Fibroblast of mammary gland (primary cell): ENCODE data around the gene AFG3L2.
"Not testable (repeated sequence)": the region's sequence is repeated elsewhere in the genome, so short reads cannot be mapped to it uniquely, and the experiment has no call there.

ENCODE experiments used
- DNase-seq: peaks from one replicate; pipeline ENCODE4 v3.0.0-alpha.2; 2010; ENCODE audit warnings: low read depth
- H3K4me3 ChIP-seq: 2 replicates; pipeline ENCODE4 v1.5.1; 2011; ENCODE audit warnings: low read depth, mild to moderate bottlenecking, low read length, moderate library complexity; ENCODE audit not compliant: control insufficient read depth
- TF ChIP-seq, protein P1 (sequence below): conservative IDR thresholded peaks from 2 replicates; pipeline ENCODE4 v1.5.1; 2011; ENCODE audit warnings: low read depth, low read length, inconsistent platforms; ENCODE audit not compliant: control insufficient read depth, insufficient read depth

AFG3L2 gene

DNA sequence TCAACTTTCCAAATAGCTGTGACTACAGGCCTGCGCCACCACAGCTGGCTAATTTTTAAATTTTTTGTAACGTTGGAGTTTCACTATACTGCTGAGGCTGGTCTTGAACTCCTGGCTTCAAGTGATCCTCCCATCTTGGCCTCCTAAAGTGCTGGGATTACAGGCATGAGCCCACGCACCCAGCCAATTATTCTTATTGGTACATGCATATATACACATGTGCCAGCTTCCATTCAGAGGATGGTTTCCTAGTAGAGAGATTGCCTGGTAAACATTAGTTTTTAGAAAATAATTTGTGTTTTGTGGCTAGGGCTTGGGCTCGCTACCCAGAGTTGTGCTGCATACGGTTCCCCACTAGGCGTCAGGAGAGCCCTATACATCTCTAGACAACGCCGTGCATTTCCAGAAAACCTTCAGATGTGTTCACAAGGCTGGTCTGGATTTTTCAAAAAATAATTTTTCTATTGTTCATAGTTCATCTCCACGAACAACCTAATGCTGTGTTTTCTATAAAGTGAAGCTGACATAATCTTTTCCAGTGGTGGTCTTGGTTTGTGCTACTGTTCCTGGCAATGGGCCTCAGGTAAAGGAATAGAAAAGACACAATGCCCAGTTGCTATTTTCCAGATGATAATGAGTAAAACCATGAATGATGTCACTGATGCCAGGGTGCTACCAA, 14.6 kb upstream of the AFG3L2 start:
- peak; percentile 72 for DNase-seq
- H3K4me3 ChIP-seq = no peak overlapping the region
- TF ChIP-seq, protein P1, sequence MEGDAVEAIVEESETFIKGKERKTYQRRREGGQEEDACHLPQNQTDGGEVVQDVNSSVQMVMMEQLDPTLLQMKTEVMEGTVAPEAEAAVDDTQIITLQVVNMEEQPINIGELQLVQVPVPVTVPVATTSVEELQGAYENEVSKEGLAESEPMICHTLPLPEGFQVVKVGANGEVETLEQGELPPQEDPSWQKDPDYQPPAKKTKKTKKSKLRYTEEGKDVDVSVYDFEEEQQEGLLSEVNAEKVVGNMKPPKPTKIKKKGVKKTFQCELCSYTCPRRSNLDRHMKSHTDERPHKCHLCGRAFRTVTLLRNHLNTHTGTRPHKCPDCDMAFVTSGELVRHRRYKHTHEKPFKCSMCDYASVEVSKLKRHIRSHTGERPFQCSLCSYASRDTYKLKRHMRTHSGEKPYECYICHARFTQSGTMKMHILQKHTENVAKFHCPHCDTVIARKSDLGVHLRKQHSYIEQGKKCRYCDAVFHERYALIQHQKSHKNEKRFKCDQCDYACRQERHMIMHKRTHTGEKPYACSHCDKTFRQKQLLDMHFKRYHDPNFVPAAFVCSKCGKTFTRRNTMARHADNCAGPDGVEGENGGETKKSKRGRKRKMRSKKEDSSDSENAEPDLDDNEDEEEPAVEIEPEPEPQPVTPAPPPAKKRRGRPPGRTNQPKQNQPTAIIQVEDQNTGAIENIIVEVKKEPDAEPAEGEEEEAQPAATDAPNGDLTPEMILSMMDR = peak; percentile 99

DNA sequence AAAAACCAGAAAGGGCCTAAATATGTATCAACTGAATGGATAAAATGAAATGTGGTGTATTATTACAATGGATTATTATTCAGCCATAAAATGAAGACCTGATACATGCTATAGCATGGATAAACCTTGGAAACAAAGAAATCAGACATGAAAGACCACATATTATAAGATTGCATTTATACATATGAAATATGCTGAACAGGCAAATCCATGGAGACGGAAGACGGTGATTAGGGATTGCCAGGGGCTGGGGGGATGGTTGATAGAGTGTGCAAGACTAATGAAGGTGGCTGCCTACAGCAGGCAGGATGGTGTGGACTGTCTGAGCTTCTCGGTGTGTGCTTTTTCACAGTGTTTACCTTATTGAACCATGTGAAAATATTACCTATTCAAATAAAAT, 11.4 kb upstream of the AFG3L2 start:
- H3K4me3 ChIP-seq = no peak overlapping the region
- TF ChIP-seq, protein P1 = no peak
- DNase-seq = no peak

DNA sequence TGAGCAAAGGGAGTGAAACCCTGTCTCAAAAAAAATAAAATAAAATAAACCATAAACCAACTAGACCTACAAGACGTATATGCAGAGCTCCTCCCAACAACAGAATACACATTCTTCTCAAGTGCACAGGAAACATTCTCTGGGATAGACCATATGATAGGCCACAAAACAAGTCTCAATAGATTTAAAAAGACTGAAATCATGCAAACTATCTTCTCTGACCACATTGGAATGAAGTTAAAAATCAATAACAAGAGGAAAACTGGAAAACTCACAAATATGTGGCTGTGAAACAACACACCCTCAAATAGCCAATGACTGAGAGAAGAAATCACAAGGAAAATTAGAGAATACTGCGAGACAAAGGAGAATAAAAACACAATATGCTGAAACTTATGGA, 7.2 kb upstream of the AFG3L2 start:
- DNase-seq = no peak
- H3K4me3 ChIP-seq = no peak overlapping the region
- TF ChIP-seq, protein P1 = no peak

DNA sequence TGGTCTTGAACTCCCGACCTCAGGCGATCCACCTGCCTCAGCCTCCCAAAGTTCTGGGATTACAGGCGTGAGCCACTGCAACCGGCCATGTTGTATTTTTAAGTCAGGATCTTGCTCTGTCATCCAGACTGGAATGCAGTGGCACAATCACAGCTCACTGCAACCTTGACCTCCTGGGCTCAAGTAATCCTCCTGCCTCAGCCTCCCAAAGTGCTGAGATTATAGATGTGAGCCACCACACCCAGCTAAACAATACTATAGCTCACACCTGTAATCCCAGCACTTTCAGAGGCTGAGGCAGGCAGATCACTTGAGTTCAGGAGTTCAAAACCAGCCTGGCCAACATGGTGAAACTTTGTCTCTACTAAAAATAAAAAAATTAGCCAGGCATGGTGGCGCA, 6.7 kb upstream of the AFG3L2 start:
- not testable (repeated sequence) for H3K4me3 ChIP-seq, DNase-seq

DNA sequence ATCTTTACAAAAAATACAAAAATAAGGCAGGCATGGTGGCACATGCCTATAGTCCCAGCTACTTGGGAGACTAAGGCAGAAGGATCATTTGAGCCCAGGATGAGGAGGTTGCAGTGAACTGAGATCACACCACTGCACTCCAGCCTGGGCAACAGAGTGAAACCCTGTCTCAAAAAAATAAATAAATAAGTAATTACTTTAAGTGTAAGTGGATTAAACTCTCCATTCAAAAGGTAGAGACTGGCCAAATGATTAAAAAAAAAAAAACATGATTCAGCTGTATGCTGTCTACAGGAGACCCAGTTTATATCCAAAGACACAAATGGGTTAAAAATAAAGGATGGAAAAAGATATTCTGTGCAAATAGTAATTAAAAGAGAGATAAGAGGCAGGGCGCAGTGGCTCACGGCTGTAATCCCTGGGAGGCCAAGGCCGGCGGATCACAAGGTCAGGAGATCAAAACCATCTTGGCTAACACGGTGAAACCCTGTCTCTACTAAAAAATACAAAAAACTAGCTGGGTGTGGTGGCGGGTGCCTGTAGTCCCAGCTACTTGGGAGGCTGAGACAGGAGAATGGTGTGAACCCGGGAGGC, 5.3 kb upstream of the AFG3L2 start:
- DNase-seq, H3K4me3 ChIP-seq: not testable (repeated sequence)

DNA sequence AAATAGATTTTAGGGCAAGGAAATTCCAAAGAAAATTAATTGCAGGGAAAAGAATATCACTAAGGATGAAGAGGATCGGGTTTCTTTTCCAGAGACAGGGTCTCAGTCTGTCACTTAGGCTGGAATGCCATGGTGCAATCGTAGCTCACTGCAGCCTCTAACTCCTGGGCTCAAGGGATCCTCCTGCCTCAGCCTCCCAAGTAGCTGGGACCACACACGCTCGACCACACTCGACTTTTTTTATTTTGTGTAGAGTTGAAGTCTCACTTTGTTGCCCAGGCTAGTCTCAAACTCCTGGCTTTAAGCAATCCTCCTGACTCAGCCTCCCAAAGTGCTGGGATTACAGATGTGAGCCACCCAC, 1.2 kb upstream of the AFG3L2 start:
- not testable (repeated sequence) for DNase-seq
- H3K4me3 ChIP-seq = peak overlapping the region; percentile 64

DNA sequence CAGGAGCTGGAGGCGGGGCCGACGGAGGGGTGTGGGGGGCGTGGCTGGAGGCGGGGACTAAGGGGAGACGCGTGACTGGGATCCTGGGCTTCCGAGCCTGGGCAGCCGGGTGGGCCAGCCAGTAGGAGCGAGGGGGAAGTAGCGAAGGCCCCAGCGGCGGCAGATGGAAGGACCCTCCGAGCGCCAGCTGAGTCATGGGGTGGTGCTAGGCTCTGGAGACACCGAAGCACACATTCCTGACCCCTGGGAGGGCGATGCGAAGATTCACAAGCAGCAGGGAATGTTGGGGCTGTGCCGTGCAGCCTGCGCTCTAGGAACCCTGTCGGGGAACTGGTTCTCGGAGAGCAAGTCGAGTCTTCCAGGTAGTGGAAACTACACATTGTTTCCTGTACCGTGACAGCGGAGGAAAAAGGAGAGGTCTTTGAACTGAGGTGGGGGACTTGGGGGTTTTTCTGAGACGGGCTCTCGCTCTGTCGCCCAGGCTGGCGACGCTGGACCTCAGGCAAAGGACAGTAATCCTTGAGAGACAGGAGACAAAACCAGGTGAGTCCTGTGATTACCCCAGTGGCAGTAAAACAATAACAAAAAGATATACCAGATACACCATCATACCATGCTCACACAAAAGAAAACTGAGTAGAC, 650 bp upstream of the AFG3L2 start:
- DNase-seq = peak; percentile 97
- H3K4me3 ChIP-seq = peak overlapping the region; percentile 64
- TF ChIP-seq, protein P1 = peak; percentile 23

DNA sequence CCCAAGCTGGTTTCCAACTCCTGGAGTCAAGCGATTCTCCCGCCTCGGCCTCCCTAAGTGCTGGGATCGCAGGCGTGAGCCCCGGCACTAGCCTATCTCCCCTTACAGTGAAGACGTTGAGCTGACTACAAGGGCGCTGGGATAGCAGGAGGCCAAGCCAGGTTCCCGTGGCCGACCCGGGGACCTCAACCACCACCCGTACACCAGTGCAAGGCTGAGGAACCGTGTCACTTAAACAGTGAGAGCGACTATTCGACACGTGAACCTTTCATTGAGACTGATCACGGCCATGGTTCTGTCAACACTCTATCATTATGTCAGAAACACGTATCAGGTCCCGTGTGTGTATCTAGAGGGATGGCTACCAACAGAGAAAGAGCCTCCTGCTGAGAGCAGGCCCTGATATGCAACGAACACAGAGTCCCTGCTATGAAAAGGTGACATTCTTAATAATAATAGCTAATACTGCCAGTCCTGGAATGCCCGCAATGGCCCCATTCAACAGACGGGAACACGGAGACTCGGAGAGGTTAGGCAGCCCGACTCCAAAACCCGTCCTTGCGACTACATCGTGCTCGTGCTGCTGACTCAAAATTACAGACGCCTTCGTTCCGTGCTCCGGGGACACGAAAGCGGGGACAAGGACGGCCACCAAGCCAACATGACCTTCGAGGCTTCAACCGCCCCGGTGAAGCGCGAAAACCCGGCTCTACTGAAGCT, 833 bp downstream of the AFG3L2 start:
- TF ChIP-seq, protein P1 = no peak
- DNase-seq = peak; percentile 26
- peak overlapping the region; percentile 82 for H3K4me3 ChIP-seq
